Stimulated activated CD8-positive, alpha-beta memory T cell treated with anti-CD3 and anti-CD28 coated beads, Interleukin-4, amount 100 ng/mL, for 4 hours (primary cell): ENCODE results near the gene FGD4.
A peak's percentile ranks its signal among the peaks of the same experiment; 100 is the strongest.

Source experiments
- DNase-seq, 2 donors: peaks; one replicate each; pipeline ENCODE4 v3.0.0-alpha.2; 2020; ENCODE audit warnings: low read depth in 2 of 2, low spot score in 1 of 2

The FGD4 gene

DNA sequence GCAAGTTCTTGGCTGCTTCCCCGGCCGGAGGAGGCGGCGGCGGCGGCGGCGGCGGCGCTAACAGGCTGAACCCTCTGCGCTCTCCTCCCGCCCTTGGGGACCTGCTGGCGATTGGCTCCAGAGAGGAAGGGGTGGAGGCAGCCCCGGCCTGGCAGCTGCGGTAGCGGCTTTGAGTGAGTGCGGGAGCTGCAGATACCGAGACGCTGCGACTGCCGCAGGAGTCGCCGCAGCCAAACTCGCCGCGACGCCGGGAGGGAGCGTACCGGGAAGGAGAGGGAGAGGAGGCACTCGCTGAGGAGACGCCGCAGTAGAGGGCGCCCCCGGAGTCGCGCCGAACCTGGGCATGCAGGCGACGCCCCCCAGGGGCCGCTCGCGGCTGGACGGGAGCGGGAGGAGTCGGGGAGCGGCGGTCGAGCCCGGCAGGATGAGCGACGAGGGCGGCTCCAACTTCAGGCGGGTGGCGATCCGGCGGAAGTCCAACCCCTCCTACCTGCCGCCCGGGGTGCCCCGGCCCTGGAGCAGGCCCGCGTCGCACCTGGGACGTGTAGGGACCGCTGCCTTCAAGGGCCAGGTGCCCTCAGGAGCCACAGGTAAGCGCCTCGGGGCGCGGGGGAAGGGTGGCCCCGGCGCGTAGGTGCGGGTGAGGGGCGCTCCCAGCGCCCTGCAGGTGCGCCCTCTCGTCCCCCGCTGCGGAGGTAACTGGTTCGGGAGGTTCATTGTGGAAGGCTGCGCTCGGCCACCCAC lies at the start of gene FGD4:
Gene FGD4 (plus strand): TSS at position 189 of the 744 bp plus-strand sequence.
- DNase-seq = no peak

DNA sequence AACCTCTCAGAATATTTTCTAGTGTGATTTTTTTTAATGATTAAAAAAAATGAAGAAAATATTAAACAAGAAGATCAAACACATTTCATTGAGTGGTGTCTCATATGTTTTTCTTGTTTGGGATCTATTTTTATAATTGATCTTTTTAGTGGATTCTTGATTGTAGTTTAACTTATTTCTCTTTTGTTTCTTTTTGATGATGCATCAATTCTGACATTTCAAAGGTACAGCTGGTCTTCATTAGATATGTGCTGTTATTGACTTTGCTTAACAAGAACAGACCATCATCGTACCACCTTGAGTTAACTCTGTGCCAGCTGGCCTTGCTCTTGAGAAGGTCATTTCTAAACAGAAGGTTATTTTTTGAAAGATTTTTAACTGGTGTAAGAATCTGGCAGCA lies 45.8 kb upstream of the FGD4 start:
- DNase-seq = no peak

DNA sequence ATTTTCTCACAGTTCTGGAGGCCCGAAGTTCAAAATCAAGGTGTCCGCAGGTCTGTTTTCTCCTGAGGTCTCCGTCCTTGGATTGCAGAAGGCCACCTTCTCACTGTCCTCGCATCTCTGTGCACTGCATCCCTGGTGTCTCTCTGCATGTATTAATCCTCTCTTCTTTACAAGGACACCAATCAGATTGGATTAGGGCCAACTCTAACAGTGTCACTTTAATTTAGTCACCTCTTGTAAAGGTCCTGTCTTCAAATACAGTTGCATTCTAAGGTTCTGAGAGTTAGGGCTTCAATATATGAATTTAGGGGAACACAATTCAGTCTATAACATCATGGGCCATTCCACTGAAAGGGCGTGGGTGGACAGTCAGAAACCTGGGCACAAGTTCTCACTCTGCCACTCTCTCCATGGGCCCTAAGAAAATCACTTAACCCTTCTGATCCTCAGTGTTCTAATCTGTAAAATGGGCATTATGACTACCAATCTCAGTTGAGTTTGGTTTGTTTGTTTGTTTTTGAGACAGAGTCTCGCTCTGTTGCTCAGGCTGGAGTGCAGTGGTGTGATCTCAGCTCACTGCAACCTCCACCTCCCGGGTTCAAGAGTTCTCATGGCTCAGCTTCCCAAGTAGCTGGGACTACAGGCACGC lies 41.6 kb upstream of the FGD4 start:
- DNase-seq = no peak

DNA sequence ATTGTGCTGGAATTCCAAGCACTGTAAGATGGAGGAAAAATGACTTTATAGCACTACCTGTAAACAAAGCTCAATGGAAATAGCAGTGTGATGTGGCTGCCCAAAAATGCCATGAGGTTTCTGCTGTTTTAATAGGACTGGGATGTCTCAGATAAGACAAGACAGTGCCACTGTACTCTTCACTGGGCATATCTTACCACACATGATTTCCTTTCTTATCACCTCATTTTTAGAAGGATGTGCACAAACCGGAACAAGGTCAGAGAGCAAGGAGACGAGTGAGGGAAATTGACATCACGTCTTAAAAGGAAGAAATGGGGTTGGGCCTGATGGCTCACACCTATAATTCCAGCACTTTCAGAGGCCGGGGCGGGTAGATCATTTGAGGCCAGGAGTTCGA lies 38.4 kb upstream of the FGD4 start:
- DNase-seq = no peak

DNA sequence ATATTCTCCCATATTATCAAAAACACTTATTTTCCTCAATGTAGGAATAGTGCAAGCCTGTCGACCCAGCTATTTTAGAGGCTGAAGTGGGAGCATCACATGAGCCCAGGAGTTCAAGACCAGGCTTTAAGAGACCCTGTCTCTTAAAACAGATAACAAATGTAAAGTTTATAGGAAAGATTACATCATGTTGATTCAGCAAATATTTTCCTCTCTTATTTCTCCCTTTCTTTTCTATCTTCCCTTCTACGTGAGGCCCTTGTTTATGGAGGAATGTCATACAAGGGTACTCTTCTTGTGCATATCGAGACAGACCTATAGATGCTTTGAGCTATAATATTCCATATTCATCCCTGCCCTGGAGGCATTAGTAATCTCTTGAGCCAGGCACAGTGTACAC lies 36.5 kb upstream of the FGD4 start:
- no peak for DNase-seq

DNA sequence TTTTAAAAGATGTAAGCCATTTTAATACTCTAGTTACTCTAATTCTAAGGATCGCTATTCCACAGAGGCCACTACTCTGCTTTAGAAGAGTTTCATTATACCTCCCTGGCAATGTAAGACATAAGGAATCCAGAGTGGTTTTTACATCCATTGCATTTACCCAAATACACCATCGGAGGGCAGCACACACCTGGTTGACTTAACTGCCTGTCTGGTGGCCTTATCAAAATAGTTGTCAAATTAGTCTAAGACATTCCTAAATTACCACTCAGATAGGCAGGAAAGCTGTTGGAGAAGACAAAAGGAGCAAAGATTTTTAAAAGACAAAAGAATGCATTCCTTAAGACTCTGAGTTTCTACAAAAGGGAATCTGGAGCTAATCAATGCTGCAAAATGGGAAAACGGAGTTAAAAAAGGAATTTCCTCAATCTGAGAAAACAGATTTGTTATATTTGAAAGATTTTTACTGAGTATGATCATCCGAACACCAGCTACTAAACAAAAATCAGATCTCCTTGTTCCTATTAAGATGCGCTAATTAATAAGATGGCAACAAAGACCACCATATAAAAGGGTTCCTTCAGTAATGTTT lies 33.8 kb upstream of the FGD4 start:
- peak in 1 of 2 donors; percentile 2 for DNase-seq

DNA sequence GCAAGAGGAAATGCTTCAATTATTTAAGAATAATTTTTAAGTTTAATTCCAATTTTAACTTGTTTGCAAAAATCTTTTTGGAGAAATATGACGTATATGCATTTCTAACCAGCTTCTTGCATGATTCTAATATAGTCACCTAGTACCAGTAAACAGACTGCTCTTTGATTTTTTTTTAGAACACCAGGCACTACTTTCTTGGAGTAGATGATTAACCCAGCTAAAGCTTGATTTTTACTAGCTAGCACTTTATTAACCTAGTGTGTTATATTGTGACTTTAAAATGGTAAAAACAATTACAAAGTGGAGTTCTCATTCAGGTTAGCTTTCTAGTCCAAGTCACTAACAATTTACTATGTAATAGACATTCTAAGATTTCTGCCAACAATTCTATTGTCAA lies 32.6 kb upstream of the FGD4 start:
- DNase-seq = no peak

DNA sequence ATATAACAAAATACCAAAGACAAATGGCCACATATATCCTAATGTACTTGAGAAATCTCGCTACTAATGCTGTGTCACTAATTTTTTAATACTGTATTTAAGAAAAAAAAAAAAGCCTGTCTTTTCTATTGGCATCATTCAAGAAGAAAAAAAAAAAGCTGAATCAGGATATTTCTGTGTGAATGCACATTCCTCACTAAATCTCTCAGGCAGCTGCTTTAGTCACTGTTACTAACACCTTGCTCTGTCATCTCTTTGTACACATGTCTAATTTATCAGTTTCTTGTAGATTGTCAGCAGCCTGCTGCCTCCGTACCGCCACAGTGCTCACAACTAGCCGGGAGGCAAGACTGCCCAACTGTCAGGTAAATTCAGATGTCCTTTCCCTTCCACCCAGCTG lies 32.0 kb upstream of the FGD4 start:
- no peak for DNase-seq

DNA sequence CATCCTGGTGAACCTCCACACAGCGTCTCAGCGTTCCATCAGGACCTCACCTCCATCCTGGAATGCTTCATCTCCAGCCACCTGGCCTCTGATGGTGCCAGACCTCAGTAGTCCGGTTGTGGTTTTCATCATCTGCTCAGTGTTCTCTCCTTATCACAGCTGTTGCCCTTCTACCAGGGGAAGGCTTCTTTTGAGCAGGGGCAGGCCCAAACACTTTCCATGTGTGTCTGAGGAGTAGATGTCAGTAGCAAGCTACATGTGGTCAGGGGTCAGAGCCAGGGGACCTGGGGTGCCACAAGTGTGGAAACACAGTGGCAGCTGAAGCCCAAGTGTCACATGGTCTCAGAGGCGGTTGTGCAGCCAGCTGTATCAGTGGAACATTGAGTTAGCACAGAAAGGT lies 30.2 kb upstream of the FGD4 start:
- no peak for DNase-seq

DNA sequence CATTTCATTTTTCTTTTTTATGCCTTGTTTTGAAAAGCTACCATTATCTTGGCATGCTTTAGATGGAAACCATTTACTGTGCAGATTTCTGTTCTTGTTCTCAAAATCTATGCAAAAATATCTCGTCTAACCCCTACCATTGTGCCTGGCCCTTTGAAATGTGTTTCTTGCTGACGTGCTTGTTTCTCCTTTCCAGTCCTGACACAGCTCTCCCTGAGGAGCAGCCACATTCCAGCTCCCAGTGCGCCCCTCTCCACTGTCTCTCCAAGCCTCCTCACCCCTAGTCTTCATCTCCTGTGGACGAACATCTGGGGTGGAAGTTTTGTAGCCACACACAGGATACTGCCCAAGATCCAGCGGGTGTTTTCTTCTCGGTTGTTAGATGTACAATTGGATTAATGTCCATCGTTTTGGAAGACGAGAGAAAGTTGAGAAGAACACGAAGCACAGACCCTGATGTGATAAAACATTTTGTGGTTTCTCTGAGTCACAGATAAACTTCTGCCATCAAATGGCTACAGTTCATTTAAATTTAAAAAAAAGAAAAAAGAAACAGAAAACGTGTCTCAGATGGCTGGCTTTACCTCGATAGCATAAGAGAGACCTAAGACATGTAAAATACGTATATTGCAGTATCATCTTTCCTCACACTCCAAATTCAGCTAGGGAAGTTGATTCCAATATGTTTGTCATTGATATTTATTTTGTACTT lies 21.9 kb upstream of the FGD4 start:
- DNase-seq = no peak

DNA sequence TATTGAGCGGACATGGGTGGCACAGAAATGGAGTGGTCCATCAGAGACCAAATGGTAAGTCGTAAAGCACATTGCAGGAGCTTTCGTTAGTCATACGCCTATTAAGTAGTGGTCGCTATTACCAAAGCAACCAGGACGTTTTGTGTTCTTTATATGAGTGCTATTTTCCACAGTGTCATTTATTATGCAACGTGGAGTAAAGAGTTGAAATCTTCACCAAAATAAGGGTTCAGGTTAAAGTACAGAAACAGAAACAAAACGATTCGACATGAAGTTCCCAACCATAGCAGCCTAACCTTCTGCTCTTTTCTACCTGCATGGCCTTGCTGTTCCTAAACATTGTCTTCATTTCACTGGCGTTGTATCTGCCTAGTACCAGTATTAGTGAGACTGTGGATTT lies 20.1 kb upstream of the FGD4 start:
- DNase-seq = no peak

DNA sequence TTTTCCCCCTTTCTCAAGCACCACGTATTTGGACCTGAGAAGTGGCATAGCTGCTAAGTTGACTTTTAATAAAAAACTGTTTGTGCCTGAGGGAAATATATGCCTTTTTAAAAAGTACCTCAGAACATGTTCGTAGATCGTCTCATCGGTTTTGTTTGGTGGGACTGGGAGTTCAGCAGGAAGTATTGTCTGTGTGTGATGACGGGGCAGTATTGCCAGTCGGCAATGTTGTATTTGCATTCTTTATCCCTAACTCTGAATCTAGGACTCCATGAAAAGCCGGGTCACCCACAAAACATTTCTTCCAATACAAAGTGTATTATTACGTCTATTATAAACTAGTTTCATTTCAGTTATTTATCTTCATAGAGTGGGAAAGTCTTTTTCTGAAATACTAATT lies 19.7 kb upstream of the FGD4 start:
- no peak for DNase-seq

DNA sequence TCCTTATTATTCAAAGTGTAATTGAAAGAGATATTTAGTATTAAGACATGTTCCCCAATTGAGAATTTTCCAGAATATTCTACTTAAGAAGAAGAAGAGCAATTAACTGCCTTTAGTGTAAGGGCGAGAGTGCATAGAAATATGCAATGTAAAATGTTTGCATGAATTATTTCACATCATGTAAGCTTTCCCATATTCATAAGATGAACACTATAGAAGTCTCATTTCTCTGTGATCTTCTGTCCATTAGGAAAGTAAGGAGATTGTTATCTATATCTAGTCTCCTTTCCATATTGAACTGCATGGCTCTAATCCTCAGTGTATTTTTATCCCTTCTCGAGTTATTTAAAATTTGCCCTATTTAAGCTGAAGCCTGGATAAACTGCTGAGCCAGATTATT lies 17.1 kb upstream of the FGD4 start:
- DNase-seq = no peak

DNA sequence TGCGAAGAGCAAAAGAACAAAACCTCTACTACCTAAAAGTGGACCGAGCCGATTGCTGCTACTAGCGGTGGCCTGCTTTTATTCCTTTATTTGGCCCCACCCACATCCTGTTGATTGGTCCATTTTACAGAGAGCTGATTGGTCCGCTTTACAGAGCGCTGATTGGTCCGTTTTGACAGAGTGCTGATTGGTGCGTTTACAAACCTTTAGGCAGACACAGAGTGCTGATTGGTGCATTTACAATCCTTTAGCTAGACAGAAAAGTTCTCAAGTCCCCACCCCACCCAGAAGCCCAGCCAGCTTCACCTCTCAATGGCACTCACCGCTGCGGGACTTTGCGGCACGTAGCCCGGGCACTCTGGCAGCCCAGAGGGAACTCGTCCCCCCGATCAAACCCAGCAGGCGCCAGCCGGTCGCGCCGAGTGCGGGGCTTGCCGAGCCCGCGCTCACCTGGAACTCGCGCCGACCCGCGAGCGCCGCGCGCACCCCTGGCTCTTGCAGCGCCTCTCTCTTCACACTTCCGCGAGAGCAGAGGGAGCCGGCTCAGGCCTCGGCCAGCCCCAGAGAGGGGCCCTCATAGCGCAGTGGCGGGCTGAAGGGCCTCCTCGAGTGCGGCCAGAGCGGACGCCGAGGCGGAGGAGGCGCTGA lies 8.7 kb upstream of the FGD4 start:
- no peak for DNase-seq

DNA sequence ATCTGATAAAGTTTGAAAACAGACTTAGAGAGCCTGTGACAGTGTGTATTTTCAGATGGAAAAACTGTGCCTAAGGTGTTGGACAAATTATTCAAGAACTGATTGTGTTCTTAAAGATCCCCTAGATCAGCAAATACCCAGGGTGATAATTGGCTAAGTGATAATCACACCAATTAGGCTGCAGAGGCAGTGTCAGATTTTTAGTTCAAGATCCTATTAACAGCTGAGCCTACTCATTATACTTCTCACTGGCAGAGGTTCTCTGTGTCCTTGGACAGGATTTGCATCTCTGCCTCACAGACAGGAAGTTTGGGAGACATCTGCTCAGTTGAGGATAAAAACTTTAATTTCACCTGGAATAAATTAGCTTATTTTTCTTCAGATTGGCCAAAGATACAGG lies 4.3 kb upstream of the FGD4 start:
- DNase-seq = no peak

DNA sequence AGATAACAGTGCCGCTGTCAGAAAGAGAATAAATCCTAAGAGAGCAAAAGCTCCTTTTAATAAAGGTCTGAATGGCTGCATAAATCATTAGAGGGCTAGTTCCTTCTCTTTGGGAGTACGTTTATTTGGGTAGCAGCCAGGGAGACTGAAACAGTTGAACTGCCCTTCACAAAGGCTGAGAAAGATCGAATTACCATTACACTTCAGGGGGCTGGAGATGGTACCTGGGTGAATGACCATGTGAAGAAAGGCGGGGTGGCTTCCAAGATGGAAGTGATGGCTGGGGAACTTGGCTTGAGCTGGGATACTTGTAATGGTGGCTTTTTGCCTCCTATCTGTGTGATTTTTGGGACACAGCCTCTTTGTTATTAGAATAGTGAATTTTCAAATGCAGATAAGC lies 1.7 kb upstream of the FGD4 start:
- no peak for DNase-seq

DNA sequence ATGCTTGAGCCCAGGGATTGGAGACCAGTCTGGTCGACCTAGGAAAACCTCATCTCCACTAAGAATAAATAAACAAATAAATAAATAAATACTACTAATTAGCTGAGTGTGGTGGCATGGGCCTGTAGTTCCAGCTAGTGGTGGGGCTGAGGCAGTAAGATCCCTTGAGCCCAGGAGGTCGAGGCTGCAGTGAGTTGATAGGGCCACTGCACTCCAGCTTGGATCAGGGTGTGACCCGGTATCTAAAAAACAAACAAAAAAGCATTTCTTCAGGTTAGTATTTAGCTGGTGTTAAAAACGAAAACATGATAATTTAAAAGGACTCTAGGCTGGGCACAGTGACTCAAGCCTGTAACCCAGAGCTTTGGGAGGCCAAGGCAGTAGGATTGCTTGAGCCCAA lies 1.2 kb upstream of the FGD4 start:
- no peak for DNase-seq

DNA sequence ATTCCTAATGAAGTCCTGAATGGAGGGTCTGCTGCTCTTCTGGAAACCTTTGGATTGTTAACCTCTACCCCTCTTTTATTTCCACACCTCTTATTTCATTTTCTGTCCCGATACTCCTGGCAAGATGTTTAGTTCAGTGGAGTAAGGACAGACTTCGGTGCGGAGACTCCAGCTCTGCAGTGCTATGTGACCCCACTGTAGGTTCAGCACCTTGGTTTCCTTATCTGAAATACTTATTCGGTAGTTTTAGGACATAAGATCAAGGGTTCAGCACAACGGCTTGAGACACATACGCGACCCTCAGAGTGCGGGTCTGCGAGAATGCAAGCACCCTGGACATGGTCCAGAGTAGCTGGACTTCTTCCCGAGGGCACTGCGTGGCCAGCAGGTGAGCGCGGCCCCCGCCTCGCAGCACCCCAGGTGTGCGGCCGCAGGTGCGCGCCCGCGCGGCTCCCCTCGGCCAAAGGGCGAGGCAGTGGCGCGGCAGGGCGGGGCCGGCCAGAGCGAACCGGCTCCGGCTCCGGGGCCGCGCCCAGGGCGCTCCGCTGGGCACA lies 465 bp upstream of the FGD4 start:
- no peak for DNase-seq

DNA sequence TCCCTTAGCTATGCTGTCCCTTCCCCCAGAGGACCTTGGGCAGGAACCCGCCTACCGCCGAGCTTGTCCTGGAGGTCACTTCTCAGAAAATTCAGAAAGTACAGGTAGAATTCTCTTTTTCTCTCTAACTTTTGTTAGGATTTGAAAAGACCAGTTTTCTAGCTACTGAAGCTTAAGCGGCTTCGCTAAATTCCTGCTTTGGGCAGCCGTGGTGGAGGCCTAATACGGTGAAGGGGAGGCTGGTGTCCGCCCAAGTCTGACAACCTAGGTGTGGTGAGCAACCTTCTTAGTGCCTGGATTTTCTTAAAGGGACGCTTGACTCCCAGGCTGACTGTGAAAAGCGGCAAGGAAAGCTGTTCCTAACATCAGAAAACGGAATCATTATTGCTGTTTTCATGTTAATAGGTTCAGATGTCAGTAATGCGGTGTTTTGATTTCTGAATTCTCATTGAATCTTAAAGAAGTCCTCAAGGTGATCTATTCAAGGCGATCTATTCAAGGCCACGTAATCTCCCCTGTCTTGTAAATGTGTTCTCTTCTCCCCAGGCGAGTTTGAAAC lies 835 bp downstream of the FGD4 start:
- DNase-seq = no peak

DNA sequence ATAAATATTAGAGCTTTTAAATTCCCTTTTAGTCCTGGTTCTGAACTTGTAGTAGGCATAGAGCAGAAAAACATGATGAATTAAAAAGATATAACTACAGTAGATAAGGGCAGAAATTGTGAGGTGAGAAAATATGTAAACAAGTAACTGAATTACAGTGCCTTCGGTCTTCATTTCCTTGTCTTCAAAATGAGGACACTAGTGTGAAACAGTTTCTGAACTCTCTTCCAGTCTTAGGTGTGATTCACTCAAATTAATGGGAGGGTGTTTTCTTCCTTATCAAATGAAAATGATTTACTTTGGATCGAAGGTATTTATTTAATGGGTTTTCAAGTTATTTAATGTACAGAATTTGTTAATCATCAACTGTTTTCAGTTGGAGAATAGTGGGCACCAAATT lies 1.5 kb downstream of the FGD4 start:
- no peak for DNase-seq

DNA sequence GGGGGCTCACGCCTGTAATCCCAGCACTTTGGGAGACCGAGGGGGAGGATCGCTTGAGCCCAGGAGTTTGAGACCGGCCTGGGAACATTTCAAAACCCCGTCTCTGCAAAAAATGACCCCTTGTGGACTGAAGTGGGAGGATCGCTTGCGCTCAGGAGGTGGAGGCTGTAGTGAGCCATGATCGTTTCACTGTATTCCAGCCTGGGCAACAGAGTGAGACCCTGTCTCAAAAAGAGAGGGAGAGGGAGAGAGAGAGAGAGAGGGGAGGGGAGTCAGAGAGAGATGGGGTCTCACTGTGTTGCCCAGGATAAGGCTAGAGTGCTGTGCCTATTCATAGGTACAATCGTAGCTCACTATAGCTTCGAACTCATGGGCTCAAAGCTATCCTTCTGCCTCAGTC lies 2.8 kb downstream of the FGD4 start:
- no peak for DNase-seq
